Hematopoietic multipotent progenitor cell treated with erythropoietin and hydrocortisone succinate and interleukin-3 and kit ligand, for 15 days (in vitro differentiated cells): ENCODE results near the gene NUPR2.
"Not testable (repeated sequence)": the region's sequence is repeated elsewhere in the genome, so short reads cannot be mapped to it uniquely, and the experiment has no call there.

ENCODE experiments used
- DNase-seq: peaks from one replicate; pipeline ENCODE4 v3.0.0-alpha.2; 2015; ENCODE audit warnings: low spot score

Gene NUPR2

GRCh38 chr7:56086761-56087160 is 29.5 kb downstream of the NUPR2 start:
- DNase-seq: no peak

- no peak for DNase-seq
These were observed 32.9 kb downstream of the NUPR2 start for GRCh38 chr7:56083150-56083785.

- no peak for DNase-seq
These were observed 34.4 kb downstream of the NUPR2 start for GRCh38 chr7:56081626-56082340.

GRCh38 chr7:56080726-56081435 is 35.3 kb downstream of the NUPR2 start:
- not testable (repeated sequence) for DNase-seq

GRCh38 chr7:56079450-56080185 is 36.6 kb downstream of the NUPR2 start:
- DNase-seq: no peak

- no peak for DNase-seq
These were observed 38.0 kb downstream of the NUPR2 start for GRCh38 chr7:56078196-56078595.

GRCh38 chr7:56077681-56078080 is 38.5 kb downstream of the NUPR2 start:
- DNase-seq: no peak

GRCh38 chr7:56074371-56074791 is 41.8 kb downstream of the NUPR2 start:
- peak; percentile 86 for DNase-seq

GRCh38 chr7:56066376-56066775 is 49.8 kb downstream of the NUPR2 start:
- DNase-seq: not testable (repeated sequence)
